Peyer's patch (tissue), 4 donors: ENCODE data around the gene PSMD4. TPM values are rescaled to one million over a fixed set of nuclear protein-coding genes. Genes with fewer than 3 reads are reported as not detected.

ENCODE experiments used
- DNase-seq, 3 donors: peaks; one replicate each; pipeline ENCODE4 v3.0.0-alpha.2; 2017 to 2019
- H3K27ac ChIP-seq, 4 donors: fragments of 200-600 bp; sonication (generic); one replicate each; pipeline ENCODE4 v1.5.1; 2016 to 2019
- H3K27me3 ChIP-seq, 2 donors: fragments of 200-600 bp; sonication (generic); one replicate each; pipeline ENCODE4 v1.5.1; 2019
- H3K36me3 ChIP-seq, 3 donors: fragments of 200-600 bp; sonication (generic); one replicate each; pipeline ENCODE4 v1.5.1; 2016 to 2019
- H3K4me1 ChIP-seq, 4 donors: fragments of 200-600 bp; sonication (generic); one replicate each; pipeline ENCODE4 v1.5.1; 2016 to 2019
- H3K4me3 ChIP-seq, 4 donors: fragments of 200-600 bp; sonication (generic); 1 replicate in 3 of 4; 2 replicates in 1 of 4; pipeline ENCODE4 v1.5.1; 2016 to 2019; ENCODE audit warnings: mild to moderate bottlenecking in 1 of 4
- H3K9me3 ChIP-seq, 4 donors: fragments of 200-600 bp; sonication (generic); one replicate each; pipeline ENCODE4 v1.5.1; 2016 to 2019; ENCODE audit warnings: mild to moderate bottlenecking in 1 of 4
- CTCF ChIP-seq, 6 experiments: fragments of 450-650 bp in 4 of 6; fragments of 200-600 bp in 2 of 6; sonication (generic) in 1 of 6; IDR thresholded peaks; one replicate each; pipeline ENCODE4 v1.5.1; 2017 to 2019; ENCODE audit warnings: antibody characterized with exemption in 6 of 6, mild to moderate bottlenecking in 3 of 6, moderate library complexity in 1 of 6
- POLR2A ChIP-seq, 2 donors: fragments of 450-650 bp; IDR thresholded peaks; one replicate each; pipeline ENCODE4 v1.5.1; 2017; ENCODE audit warnings: antibody characterized with exemption in 2 of 2, mild to moderate bottlenecking in 2 of 2, moderate library complexity in 2 of 2
- total RNA-seq, 4 donors: library from RNA; depleted of rRNA; stranded (reverse); fragments of >200 nt; gene quantifications; one replicate each; pipeline ENCODE4 v1.1.0, GENCODE V29; 2016

PSMD4 gene
- total RNA-seq, 4 donors from 2014 or later: 84.6 to 153 (median 103) TPM

GRCh38 chr1:151259351-151259750 lies 4.8 kb downstream of the PSMD4 start:
- no peak overlapping the region for H3K27ac ChIP-seq
- no peaks in the 10 kb centered on the region for H3K27me3 ChIP-seq
- H3K36me3 ChIP-seq: peaks cover 0 to 23% (median 0%) of the 10 kb centered on the region in 3 donors
- H3K9me3 ChIP-seq: no peaks in the 10 kb centered on the region
- peaks cover 0 to 8% (median 6%) of the 10 kb centered on the region in 4 donors for H3K4me1 ChIP-seq
- TF ChIP-seq POLR2A (IDR thresholded peaks at IDR 0.05) (no peak), CTCF (IDR thresholded peaks at IDR 0.05) (no peak)
- H3K4me3 ChIP-seq: no peak overlapping the region
- no peak for DNase-seq

- H3K4me1 ChIP-seq: peaks cover 0 to 9% (median 0%) of the 10 kb centered on the region in 4 donors
- no peaks in the 10 kb centered on the region for H3K27me3 ChIP-seq
- H3K27ac ChIP-seq: no peak overlapping the region
- H3K36me3 ChIP-seq: peaks cover 0 to 79% (median 0%) of the 10 kb centered on the region in 3 donors
- H3K4me3 ChIP-seq: no peak overlapping the region
- H3K9me3 ChIP-seq: no peaks in the 10 kb centered on the region
- TF ChIP-seq POLR2A (IDR thresholded peaks at IDR 0.05) (no peak), CTCF (IDR thresholded peaks at IDR 0.05) (no peak)
- DNase-seq: no peak
Observed at GRCh38 chr1:151265446-151266236, 11.1 kb downstream of the PSMD4 start.

GRCh38 chr1:151266315-151266714 lies 11.8 kb downstream of the PSMD4 start:
- Histone ChIP-seq H3K4me3 (no peak overlapping the region), H3K9me3 (no peaks in the 10 kb centered on the region), H3K4me1 (peaks cover 0 to 9% (median 0%) of the 10 kb centered on the region in 4 donors), H3K27me3 (no peaks in the 10 kb centered on the region), H3K27ac (no peak overlapping the region), H3K36me3 (peaks cover 0 to 79% (median 0%) of the 10 kb centered on the region in 3 donors)
- DNase-seq: no peak
- no peak for TF ChIP-seq CTCF (IDR thresholded peaks at IDR 0.05)
- TF ChIP-seq POLR2A (IDR thresholded peaks at IDR 0.05): no peak

GRCh38 chr1:151266821-151267220 lies 12.3 kb downstream of the PSMD4 start:
- Histone ChIP-seq H3K36me3 (peaks cover 0 to 79% (median 0%) of the 10 kb centered on the region in 3 donors), H3K9me3 (no peaks in the 10 kb centered on the region), H3K4me1 (peaks cover 0 to 9% (median 0%) of the 10 kb centered on the region in 4 donors), H3K27me3 (no peaks in the 10 kb centered on the region), H3K27ac (no peak overlapping the region), H3K4me3 (no peak overlapping the region)
- no peak for DNase-seq
- TF ChIP-seq CTCF (IDR thresholded peaks at IDR 0.05) (no peak), POLR2A (IDR thresholded peaks at IDR 0.05) (no peak)

- Histone ChIP-seq H3K27ac (no peak overlapping the region), H3K4me1 (peaks cover 0 to 9% (median 0%) of the 10 kb centered on the region in 4 donors), H3K9me3 (no peaks in the 10 kb centered on the region), H3K36me3 (peaks cover 0 to 72% (median 0%) of the 10 kb centered on the region in 3 donors), H3K27me3 (no peaks in the 10 kb centered on the region), H3K4me3 (no peak overlapping the region)
- TF ChIP-seq POLR2A (IDR thresholded peaks at IDR 0.05): no peak
- no peak for TF ChIP-seq CTCF (IDR thresholded peaks at IDR 0.05)
- DNase-seq: no peak
Observed at GRCh38 chr1:151267760-151268159, 13.2 kb downstream of the PSMD4 start.
